OCI-M2 (cell line): ENCODE measurements around the gene USP12.

ENCODE experiments used
- DNase-seq: peaks from one replicate; lab custom pipeline; 2025; ENCODE audit not compliant: unreplicated experiment; lab: John Stamatoyannopoulos, UW

Gene USP12

DNA sequence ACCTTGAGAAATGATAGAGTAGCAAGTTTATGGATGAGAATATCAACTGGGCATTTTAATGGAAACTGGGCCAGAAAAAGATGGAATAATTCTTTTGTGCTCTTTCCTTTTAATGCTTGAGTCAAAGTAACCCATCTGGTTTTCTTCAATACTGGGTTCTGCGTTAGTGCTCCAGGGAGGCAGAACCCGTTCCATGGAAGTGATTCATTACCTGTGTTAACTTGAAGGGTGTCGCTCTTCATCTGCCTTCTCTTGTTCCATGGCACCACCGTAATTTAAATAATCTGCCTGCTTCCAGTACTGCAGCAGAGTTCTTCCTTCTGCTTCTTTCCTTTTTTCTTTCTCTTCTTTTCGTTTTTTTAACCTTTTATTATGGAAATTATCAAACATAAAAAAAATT, 14.7 kb upstream of the USP12 start:
- no peak for DNase-seq

- no peak for DNase-seq
These were observed 12.0 kb upstream of the USP12 start for GRCh38 chr13:27183561-27184147.

GRCh38 chr13:27182844-27183497, 11.4 kb upstream of the USP12 start:
- no peak for DNase-seq

DNA sequence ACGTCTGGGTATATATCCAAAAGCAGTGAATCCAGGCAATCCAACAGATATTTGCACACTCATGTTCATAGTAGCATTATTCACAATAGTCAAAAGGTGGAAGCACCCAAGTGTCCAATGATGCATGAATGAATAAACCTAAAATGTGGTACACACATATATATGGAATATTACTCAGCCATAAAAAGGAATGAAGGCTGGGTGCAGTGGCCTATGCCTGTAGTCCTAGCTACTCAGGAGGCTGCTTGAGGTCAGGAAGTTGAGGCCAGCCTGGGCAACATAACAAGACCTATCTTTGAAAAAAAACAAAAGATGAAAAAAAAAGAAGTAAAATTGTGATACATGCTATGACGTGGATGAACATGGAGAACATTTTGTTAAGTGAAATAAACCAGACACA, 10.4 kb upstream of the USP12 start:
- no peak for DNase-seq

DNA sequence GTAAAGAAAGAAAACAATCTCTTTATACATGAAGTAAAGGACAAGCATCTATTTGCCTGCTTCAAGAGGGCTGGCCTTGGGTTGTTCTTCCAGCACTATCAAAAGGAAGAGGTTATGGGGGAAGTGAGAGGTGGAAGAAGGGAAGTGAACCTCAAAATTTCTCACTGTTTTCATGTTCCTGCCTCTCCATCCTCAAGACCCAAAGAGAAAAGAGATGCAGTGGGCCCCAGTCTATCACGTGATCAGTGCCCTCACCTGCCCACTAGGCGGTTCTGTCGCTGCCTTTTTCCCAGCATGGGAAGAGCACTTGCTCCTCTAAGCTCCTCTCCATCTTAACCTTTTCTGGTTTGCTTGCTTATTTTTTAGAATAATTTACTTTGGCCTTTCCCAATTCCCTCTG, 6.2 kb upstream of the USP12 start:
- DNase-seq, result no peak

DNA sequence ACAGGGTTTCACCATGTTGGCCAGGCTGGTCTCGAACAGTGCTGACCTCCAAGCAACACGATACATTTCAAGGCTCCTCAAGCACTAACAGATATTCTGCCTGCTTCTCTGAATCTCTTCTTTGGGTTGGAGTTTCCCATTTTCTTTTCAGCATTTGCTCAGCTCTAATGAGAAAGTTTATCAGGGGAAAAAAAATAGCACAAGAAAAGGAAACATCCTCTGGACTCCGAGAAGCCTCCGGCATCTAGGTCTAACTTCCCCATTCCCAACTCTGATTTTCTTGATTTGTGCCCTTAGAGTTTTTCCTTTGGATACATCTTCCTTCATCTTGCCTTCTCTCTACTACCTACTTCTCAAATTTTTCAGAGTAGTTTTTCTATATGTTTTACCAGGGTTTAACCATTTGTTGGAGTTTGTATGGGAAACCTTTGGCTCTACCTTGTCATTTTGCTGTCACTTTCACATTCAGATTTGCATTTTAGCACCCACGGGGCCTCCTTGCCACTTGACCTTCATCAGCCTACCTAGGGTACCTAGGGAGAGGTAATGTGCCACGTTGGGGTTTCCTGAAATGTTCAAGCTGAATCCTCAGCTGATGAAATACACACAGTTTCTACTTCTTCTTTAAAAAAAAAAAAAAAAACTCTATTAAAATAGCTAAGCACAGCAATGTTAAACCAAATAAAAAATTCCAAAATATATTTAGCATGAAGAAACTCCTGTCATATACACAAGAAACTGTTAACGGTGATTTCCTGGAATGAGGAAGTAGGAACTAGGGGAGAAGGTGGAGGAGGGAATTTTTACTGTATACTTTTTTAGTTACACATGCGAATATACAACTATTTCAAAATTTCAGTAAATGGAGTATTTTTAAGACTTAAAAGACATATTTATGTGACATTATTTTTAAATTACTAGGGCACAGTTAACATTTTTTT, 5.1 kb upstream of the USP12 start:
- DNase-seq, result no peak

DNA sequence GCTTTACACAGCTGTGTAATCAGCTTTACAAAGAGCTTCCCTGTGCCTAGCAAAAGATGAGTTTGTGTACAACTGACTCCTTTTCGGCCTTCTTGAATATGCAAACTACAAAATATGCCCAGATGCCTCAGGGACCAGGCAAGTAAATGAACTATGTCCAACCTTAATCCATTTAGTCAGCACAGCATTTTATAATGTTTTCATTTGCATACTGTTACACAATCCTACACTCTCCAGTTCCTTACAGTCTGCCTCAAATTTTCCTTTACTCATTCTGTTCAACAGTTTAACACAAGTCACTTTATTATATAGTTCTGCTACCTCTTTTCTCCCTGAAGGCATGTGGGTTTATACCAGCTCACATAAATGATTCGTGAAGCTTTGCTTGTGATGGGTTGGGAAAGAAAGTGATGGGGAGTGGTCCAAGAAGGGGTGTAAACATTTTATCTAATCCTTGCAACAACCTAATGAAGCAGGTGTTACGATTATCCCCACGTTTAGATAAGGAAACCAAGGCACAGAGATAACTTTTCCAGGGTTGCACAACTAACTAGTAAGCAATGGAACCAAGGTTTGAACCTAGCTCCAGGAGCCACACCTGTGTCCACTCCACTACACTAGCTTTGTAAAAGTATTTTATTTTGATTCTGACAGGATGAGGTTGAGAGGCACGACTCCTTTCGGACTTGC, 3.3 kb upstream of the USP12 start:
- DNase-seq, result no peak

GRCh38 chr13:27172495-27172842, 858 bp upstream of the USP12 start:
- no peak for DNase-seq

DNA sequence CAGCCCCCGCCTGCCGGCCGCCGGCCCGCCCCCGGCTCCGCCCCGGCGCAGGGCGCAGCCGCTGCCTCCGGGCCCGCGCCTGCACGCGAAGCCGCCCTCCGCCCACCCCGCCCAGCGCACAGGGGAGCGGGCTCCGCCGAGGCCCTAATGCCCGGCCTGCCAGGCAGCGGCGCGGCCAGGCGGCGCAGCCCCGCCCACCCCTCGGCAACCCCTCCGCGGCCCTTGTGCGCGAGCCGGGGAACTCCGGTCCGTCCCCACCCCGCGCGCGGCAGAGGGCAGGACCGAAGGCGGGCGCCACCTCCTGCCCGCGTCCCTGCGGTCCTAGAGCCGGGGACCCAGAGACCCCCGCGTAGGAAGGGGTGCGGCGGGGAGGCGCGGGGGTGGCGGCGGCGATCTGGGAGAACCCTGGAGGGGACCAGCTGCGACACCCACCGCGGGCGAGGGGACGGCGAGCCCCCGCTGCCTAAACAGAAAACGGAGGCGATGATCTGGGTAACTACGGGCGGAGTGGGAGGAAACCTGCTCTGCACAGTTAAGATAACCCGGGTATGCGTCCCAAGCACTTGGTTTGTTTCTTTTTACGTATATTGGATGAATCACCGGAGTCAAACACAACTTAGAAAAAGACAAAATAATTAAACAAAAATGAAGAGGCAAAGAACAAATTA, 350 bp upstream of the USP12 start:
- DNase-seq, result peak; percentile 30

DNA sequence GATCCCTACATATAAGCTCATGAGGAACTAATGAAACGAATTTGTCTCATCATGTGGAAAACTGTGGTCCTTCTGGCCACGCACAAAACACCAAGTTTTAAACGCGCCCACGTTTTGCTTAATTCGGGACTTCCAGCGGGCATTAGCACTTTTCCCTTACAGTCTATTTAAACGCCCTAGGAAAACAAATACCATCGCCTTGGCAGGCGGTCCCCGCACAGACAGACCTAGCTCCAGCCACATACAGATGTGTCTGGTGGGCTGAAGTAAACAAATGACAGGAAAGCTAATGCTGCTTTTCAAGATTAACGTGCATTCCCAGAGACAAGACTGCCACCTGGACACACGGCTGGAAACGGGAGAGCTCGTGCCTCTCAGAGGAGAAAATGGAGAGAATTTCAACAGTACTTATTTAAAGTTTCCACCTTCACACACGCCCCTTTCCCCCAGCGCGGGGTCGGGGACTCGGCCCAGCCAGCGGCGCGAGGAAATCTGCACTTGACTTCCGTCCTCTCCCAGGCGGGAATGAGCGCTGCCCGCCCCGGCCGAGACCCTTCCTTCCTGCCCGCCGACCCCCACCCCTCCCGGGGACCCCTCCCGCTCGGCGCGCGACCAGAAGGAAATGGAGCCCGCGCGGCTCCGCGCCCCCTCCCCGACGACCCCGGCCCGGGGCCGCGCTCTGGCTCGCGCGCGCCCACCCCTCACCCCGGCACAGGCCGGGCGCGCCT, 931 bp downstream of the USP12 start:
- no peak for DNase-seq

DNA sequence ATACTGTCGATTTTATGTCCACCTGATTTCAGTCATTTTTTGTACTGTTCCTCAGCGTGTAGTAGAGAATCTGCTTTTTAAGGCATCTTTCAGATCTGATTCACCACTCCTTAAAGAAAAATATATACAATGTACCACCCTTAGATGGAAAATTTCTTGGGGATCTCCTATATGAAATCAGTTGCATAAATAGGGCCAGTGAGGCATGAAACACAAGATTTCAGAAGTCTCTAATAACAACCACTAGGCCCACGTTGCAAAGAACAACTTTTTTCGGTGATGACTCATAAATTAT, 1.4 kb downstream of the USP12 start:
- DNase-seq, result no peak

- no peak for DNase-seq
These were observed 2.5 kb downstream of the USP12 start for GRCh38 chr13:27168906-27169657.

DNA sequence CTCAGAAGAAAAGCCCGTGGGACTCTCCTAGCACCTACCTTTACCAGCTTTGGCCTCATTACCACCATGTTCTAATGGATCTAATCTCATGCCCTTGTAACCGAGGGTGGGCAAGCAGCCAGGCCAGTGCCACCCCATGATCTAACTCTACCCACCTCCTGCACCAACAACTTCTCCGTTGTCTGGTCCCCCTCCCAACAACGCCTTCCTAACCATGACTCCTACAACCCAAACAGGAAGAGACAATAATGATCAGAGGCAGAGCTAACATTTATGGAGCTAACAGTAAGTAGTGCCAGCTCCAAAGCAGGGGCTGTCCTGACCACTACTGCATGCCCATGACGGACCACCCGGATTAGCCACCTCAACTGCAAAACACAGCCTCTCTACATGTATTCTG, 3.5 kb downstream of the USP12 start:
- DNase-seq, result no peak

DNA sequence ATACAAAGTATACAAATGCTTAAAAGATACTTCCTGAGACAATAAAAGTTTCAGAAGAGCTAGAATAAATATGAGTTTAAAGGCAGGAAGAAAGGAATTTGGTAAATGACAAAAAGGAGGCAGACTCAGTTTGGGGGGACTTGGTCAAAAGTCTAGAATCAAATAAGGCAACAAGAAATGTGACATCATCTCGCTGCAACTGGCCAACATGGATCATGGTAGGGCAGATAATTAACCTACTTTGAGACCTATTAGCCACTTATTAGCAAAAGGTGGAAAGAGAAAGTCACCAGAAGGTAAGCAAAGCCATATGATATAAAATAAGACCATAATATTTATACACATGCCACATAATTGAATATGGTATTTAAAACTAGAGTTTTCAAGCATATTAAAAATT, 5.3 kb downstream of the USP12 start:
- no peak for DNase-seq

- DNase-seq, result no peak
These were observed 9.6 kb downstream of the USP12 start for GRCh38 chr13:27161980-27162379.

DNA sequence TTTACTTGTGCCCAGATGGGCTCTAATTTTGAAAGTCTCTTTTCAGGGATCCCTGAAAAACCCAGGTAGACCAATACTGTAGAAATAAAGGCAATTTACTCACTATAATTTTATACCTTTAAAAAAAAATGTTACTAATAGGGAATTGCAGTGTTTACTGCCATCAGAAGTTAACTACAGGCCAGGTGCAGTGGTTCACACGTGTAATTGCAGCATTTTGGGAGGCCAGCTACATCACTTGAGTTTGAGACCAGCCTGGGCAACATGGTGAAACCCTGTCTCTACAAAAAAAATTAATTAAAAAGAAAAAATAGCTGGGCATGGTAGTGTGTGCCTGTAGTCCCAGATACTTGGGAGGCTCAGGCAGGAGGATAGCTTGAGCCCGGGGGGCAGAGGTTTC, 10.2 kb downstream of the USP12 start:
- DNase-seq, result no peak

- DNase-seq, result no peak
These were observed 10.8 kb downstream of the USP12 start for GRCh38 chr13:27160657-27161295.

GRCh38 chr13:27159806-27160563, 11.6 kb downstream of the USP12 start:
- no peak for DNase-seq

DNA sequence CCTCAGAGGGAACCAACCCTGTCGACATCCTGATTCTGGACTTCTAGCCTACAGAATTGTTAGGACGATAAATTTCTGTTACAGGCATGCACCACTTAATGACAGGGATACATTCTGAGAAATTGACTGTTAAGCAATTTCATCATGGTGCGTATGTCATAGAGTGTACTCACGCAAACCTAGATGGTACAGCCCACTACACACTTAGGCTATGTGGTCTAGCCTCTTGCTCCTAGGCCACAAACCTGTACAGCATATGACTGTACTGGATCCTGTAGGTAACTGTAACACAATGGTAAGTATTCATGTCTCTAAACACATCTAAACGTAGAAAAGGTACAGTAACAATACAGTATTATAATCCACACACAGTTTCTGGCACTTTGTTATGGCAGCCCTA, 13.3 kb downstream of the USP12 start:
- DNase-seq, result no peak
